Measurements from ENCODE around the gene TRIO.

Gene TRIO

GRCh38 chr5:14215901-14216300 is 72.8 kb downstream of the TRIO start:
- no peak for TF ChIP-seq SIN3A (IDR thresholded peaks at IDR 0.05; ENCODE audit: borderline replicate concordance, insufficient read depth, low read length)
- TF ChIP-seq REST (IDR thresholded peaks at IDR 0.05; ENCODE audit: insufficient read depth in 1 of 2, low read depth in 2 of 2, low read length in 2 of 2) = no peak
- no peak for TF ChIP-seq POLR2AphosphoS5 (IDR thresholded peaks at IDR 0.05; ENCODE audit: low read depth, low read length)
- TF ChIP-seq TAF1 (IDR thresholded peaks at IDR 0.05; ENCODE audit: borderline replicate concordance, insufficient read depth, low read length) = no peak
- no peak for TF ChIP-seq FOXP2 (optimal IDR thresholded peaks at IDR 0.05; ENCODE audit: borderline replicate concordance, extremely low read depth, extremely low read length, insufficient read depth)

GRCh38 chr5:14216372-14216771 is 73.2 kb downstream of the TRIO start:
- TF ChIP-seq POLR2AphosphoS5 (IDR thresholded peaks at IDR 0.05; ENCODE audit: low read depth, low read length) = no peak
- TF ChIP-seq FOXP2 (optimal IDR thresholded peaks at IDR 0.05; ENCODE audit: borderline replicate concordance, extremely low read depth, extremely low read length, insufficient read depth) = no peak
- TF ChIP-seq SIN3A (IDR thresholded peaks at IDR 0.05; ENCODE audit: borderline replicate concordance, insufficient read depth, low read length) = no peak
- TF ChIP-seq TAF1 (IDR thresholded peaks at IDR 0.05; ENCODE audit: borderline replicate concordance, insufficient read depth, low read length) = no peak
- TF ChIP-seq REST (IDR thresholded peaks at IDR 0.05; ENCODE audit: insufficient read depth in 1 of 2, low read depth in 2 of 2, low read length in 2 of 2) = no peak

- TF ChIP-seq REST (IDR thresholded peaks at IDR 0.05; ENCODE audit: insufficient read depth in 1 of 2, low read depth in 2 of 2, low read length in 2 of 2) (no peak), POLR2AphosphoS5 (IDR thresholded peaks at IDR 0.05; ENCODE audit: low read depth, low read length) (no peak), FOXP2 (optimal IDR thresholded peaks at IDR 0.05; ENCODE audit: borderline replicate concordance, extremely low read depth, extremely low read length, insufficient read depth) (no peak), TAF1 (IDR thresholded peaks at IDR 0.05; ENCODE audit: borderline replicate concordance, insufficient read depth, low read length) (no peak), SIN3A (IDR thresholded peaks at IDR 0.05; ENCODE audit: borderline replicate concordance, insufficient read depth, low read length) (no peak)
These were observed 73.8 kb downstream of the TRIO start for GRCh38 chr5:14216902-14217301.

GRCh38 chr5:14217587-14217986 is 74.4 kb downstream of the TRIO start:
- TF ChIP-seq FOXP2 (optimal IDR thresholded peaks at IDR 0.05; ENCODE audit: borderline replicate concordance, extremely low read depth, extremely low read length, insufficient read depth) = no peak
- no peak for TF ChIP-seq TAF1 (IDR thresholded peaks at IDR 0.05; ENCODE audit: borderline replicate concordance, insufficient read depth, low read length)
- TF ChIP-seq SIN3A (IDR thresholded peaks at IDR 0.05; ENCODE audit: borderline replicate concordance, insufficient read depth, low read length) = no peak
- TF ChIP-seq REST (IDR thresholded peaks at IDR 0.05; ENCODE audit: insufficient read depth in 1 of 2, low read depth in 2 of 2, low read length in 2 of 2) = no peak
- TF ChIP-seq POLR2AphosphoS5 (IDR thresholded peaks at IDR 0.05; ENCODE audit: low read depth, low read length) = no peak

- no peak for TF ChIP-seq SIN3A (IDR thresholded peaks at IDR 0.05; ENCODE audit: borderline replicate concordance, insufficient read depth, low read length)
- TF ChIP-seq TAF1 (IDR thresholded peaks at IDR 0.05; ENCODE audit: borderline replicate concordance, insufficient read depth, low read length) = no peak
- no peak for TF ChIP-seq FOXP2 (optimal IDR thresholded peaks at IDR 0.05; ENCODE audit: borderline replicate concordance, extremely low read depth, extremely low read length, insufficient read depth)
- no peak for TF ChIP-seq POLR2AphosphoS5 (IDR thresholded peaks at IDR 0.05; ENCODE audit: low read depth, low read length)
These were observed 74.9 kb downstream of the TRIO start for GRCh38 chr5:14218011-14218410.

Measured in PFSK-1 (cell line).